GM21825 (cell line): ENCODE results near the gene NR3C1.

Experiments
- ATAC-seq: cut with Tn5 transposase; IDR thresholded peaks from one replicate; pipeline ENCODE4 v1.9.1; 2021; ENCODE audit warnings: mild to moderate bottlenecking, moderate library complexity; ENCODE audit not compliant: unreplicated experiment

Gene NR3C1

DNA sequence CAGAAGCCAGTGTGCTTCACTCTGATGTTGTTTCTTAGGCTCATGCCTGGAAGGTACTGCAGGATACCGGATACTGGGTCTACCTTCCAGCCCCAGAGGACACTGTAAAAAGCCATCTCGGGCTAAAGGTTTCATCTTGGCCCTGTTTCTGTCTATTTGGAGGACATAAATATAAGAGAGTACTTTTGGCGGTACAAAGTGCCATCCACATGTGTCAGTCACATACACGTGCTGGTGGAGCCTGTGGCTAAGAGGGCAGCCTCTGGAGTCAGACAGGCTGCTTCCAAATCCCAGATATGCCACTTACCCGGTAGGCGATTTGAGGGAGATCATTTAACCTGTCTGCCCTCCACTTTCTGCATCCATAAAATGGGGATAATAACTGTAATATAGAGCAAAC lies 160.4 kb downstream of the NR3C1 start:
- no peak for ATAC-seq

- ATAC-seq, result no peak
Observed at GRCh38 chr5:143241892-143242291, 161.6 kb downstream of the NR3C1 start.

DNA sequence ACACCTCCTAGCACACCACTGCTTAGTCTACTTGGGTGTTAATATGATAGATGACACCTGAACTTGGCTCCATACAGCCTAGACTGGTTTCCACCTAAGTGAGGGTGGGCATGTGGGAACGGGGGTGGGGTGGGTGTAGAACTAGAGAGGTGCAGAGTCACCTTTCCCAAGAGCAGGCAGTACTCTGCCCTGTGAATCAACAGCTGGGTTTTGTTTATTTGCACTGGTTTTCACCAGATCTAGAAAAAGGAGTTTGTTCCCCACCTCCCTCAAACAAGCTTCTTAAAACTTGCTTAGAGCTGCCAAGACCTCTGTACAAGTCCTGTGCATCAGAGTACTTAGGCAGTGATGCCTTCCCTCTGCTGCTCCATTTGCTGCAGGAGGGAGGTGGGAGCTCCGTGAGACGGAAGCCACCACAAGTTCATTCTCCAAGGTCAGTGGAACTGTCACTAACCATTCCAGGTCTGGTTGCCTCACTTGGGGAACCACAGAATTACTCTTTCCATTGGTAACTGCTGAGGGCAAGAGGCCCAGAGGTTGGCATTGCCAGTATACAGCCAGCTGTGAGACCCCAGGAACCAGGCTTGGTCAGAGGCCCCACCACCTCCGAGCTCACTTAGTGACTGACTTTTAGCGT lies 163.5 kb downstream of the NR3C1 start:
- no peak for ATAC-seq

DNA sequence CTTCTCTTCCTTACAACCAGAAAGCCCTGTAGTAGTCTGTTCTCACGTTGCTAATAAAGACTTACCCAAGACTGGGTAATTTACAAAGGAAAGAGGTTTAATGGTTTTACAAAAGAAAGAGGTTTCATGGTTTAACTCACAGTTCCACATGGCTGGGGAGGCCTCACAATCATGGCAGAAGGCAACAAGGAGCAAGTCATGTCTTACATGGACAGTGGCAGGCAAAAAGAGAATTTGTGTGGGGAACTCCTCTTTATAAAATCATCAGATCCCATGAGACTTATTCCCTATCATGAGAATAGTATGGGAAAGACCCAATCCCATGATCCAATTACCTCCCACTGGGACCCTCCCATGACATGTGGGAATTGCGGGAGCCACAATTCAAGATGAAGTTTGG lies 164.9 kb downstream of the NR3C1 start:
- ATAC-seq, result no peak

GRCh38 chr5:143237664-143238063 lies 165.8 kb downstream of the NR3C1 start:
- no peak for ATAC-seq

- no peak for ATAC-seq
Observed at GRCh38 chr5:143236682-143237081, 166.8 kb downstream of the NR3C1 start.

- no peak for ATAC-seq
Observed at GRCh38 chr5:143235423-143235822, 168.1 kb downstream of the NR3C1 start.

DNA sequence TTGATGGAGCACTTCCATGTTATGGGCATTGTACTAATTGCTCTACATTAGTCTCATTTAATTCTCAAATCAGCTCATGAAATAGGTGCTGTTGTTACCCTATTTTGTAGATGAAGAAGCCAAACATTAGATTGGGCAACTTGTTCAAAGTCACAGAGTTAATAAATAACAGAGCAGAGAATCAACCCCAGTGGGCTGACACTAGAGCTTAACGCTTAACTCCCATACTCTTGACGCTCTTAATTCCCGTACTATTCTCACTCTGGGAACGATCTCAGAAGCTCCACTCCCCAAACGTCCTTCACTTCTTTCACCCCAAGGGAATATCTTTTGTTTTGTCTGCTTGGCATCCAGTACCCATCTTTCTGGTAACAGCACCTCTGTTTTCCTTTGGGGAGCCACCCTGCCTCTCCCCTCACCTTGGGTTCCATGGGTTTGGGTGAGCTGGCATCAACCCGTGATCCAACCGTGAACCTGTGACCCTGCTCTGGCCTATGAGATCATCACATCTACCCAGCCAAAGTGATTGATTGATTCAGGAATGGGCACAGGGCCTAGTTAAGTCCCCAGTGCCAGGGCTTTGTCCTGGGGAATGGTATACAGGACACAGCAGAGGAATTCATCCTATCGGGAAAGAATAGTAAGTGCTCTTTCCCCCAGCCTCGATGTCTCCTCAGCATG lies 169.2 kb downstream of the NR3C1 start:
- no peak for ATAC-seq

GRCh38 chr5:143233031-143233430 lies 170.5 kb downstream of the NR3C1 start:
- ATAC-seq, result no peak

- ATAC-seq, result no peak
Observed at GRCh38 chr5:143231973-143232812, 171.3 kb downstream of the NR3C1 start.

GRCh38 chr5:143231416-143231815 lies 172.1 kb downstream of the NR3C1 start:
- ATAC-seq, result no peak

- ATAC-seq, result no peak
Observed at GRCh38 chr5:143230676-143230996, 172.8 kb downstream of the NR3C1 start.

DNA sequence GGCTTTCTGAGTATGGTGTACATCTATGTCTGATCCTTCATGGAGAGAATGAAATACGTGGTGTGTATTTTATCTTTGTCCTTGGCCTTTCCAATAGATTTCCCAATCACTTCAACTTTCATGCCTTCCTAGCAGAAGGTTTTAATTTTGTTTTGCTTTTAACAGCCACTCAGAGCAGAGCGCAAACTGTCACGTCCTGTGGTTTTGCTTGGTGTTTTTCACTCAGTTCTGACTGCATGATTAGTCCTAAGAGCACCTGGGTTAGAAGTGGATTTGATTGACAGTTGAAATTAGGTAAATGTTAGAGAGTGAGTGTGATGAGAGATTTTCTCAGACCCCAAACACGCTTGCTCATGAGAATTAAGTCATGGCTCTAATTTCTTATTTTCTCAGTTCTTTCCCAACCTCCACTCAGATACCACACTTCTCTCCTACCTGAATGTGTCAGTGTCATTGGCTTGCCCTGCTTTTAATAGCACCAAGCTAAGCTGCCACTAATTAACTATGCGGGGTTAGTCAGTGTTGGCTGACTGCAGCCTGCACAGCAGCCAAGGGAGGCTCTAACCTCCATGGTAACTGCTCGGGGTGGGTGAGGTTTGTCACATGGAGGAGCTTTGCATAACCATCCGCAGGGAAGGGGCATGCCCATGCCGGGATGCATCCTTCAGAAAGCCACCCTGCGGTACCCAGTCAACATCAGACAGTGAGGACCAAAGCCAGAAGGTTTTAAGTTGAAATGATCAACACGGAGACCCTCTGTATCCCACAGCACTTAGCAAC lies 173.4 kb downstream of the NR3C1 start:
- ATAC-seq, result peak; percentile 84

DNA sequence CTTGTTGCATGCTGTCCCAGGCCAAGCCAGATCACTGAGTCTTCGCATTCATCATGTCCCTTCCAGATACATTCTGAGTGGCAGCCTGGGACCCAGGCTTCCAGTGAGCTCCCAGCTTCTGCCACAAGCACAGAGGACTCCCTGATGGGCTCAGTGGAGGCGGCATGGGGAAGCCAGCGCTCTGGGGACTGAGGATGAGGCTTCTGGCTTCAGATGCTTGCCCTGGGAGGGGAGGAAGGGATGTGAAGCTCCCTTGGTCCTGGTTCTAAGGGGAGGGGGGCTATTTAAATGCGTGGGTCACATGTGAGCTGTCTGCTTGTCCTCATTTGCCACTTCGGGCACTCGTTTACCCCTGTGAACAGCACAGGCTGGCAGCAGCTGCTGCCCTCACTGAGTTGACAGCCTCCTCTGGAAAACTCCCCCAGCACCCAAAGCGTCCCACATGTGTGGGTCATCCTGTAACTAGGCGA lies 174.0 kb downstream of the NR3C1 start:
- ATAC-seq, result peak; percentile 45

DNA sequence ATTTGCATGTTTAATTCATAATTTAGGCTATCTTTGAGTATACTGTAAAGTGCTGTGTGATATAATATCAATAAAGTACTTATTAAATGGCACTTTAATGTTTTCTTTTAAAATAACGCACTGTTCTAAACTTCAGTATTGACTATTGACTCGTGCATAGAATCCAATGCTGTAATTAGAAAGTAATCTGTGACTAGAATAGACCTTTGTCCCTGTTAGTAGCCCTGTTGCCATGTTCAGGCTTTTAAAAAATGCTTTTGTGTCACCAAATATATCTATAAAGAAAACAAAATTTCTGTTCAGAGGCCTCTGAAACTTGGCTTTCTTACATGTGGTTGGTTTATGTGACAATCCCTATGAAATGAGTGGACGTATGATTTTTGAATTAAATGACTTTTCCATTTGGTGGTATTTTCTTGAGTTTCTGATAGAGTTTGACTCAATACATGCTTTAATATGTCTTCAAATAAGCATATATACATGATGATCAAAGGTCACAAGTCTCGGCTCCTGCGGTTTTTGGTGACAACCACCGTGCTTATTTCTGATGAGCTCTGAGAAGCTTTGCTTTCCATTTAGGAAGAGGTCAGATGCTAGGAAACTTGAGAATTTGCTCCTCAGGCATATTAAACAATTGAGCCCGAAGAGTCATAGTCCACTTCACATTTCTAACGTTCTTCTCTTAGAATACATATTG lies 174.7 kb downstream of the NR3C1 start:
- ATAC-seq, result no peak
